Liver (tissue), 9 donors: ENCODE measurements around the gene PHIP. TPM values are rescaled to one million over a fixed set of nuclear protein-coding genes. Genes with fewer than 3 reads are reported as not detected.
A peak's percentile ranks its signal among the peaks of the same experiment; 100 is the strongest.

ENCODE experiments used
- DNase-seq: peaks from one replicate; pipeline ENCODE4 v3.0.0-alpha.2; 2017; ENCODE audit warnings: low spot score
- H3K27ac ChIP-seq, 2 donors: one replicate each; pipeline ENCODE4 v1.7.0; 2013; ENCODE audit warnings: inconsistent platforms in 2 of 2, low read length in 2 of 2, control low read depth in 1 of 2, low read depth in 1 of 2, mild to moderate bottlenecking in 1 of 2
- H3K27me3 ChIP-seq, 4 donors: one replicate each; pipeline versions ENCODE4 v1.6.1 to v1.7.0; 2013; ENCODE audit warnings: low read length in 3 of 4, inconsistent platforms in 1 of 4, mild to moderate bottlenecking in 1 of 4, moderate library complexity in 1 of 4; ENCODE audit not compliant: control insufficient read depth in 4 of 4, insufficient read depth in 4 of 4
- H3K36me3 ChIP-seq, 4 donors: one replicate each; pipeline versions ENCODE4 v1.6.1 to v1.7.0; 2013; ENCODE audit warnings: low read length in 3 of 4, mild to moderate bottlenecking in 3 of 4, low read depth in 1 of 4, moderate library complexity in 1 of 4; ENCODE audit not compliant: control insufficient read depth in 4 of 4, insufficient read depth in 3 of 4
- H3K4me1 ChIP-seq, 4 donors: one replicate each; pipeline versions ENCODE4 v1.6.1 to v1.7.0; 2013; ENCODE audit warnings: low read length in 3 of 4, mild to moderate bottlenecking in 3 of 4, moderate library complexity in 1 of 4; ENCODE audit not compliant: control insufficient read depth in 4 of 4, insufficient read depth in 4 of 4
- H3K4me3 ChIP-seq, 3 donors: one replicate each; pipeline versions ENCODE4 v1.6.1 to v1.7.0; 2013; ENCODE audit warnings: low read length in 3 of 3, control low read depth in 1 of 3, low read depth in 1 of 3, mild to moderate bottlenecking in 1 of 3
- H3K9ac ChIP-seq, 2 donors: one replicate each; pipeline ENCODE4 v1.7.0; 2013; ENCODE audit warnings: low read length in 2 of 2, mild to moderate bottlenecking in 2 of 2, moderate library complexity in 2 of 2, control low read depth in 1 of 2, low read depth in 1 of 2
- H3K9me3 ChIP-seq, 4 donors: one replicate each; pipeline versions ENCODE4 v1.6.1 to v1.7.0; 2013; ENCODE audit warnings: low read length in 3 of 4; ENCODE audit not compliant: control insufficient read depth in 4 of 4
- ATF3 ChIP-seq: IDR thresholded peaks from 2 replicates; pipeline ENCODE4 v1.6.1; 2016; ENCODE audit warnings: antibody characterized with exemption
- EGR1 ChIP-seq, 2 donors: IDR thresholded peaks; 2 replicates each; pipeline ENCODE4 v1.6.1; 2016 to 2018; ENCODE audit warnings: antibody characterized with exemption in 2 of 2, low read depth in 2 of 2
- FOXA1 ChIP-seq: IDR thresholded peaks from 2 replicates; pipeline ENCODE4 v1.6.1; 2016; ENCODE audit warnings: antibody characterized with exemption
- FOXA2 ChIP-seq: IDR thresholded peaks from 2 replicates; pipeline ENCODE4 v1.6.1; 2016; ENCODE audit warnings: antibody characterized with exemption
- GABPA ChIP-seq, 2 donors: IDR thresholded peaks in 1 of 2; conservative IDR thresholded peaks in 1 of 2; 2 replicates each; pipeline ENCODE4 v1.6.1; 2016; ENCODE audit warnings: antibody characterized with exemption in 2 of 2, mild to moderate bottlenecking in 1 of 2, moderate library complexity in 1 of 2
- HNF4A ChIP-seq, 2 donors: conservative IDR thresholded peaks; 2 replicates each; pipeline ENCODE4 v1.6.1; 2016; ENCODE audit warnings: antibody characterized with exemption in 2 of 2, mild to moderate bottlenecking in 2 of 2
- HNF4G ChIP-seq: IDR thresholded peaks from 2 replicates; pipeline ENCODE4 v1.6.1; 2016; ENCODE audit warnings: antibody characterized with exemption
- JUND ChIP-seq, 2 donors: IDR thresholded peaks; 2 replicates each; pipeline ENCODE4 v1.6.1; 2016; ENCODE audit warnings: antibody characterized with exemption in 2 of 2
- NR2F2 ChIP-seq: IDR thresholded peaks from 2 replicates; pipeline ENCODE4 v1.6.1; 2016; ENCODE audit warnings: antibody characterized with exemption
- RAD21 ChIP-seq, 2 donors: IDR thresholded peaks; 2 replicates each; pipeline ENCODE4 v1.6.1; 2016; ENCODE audit warnings: antibody characterized with exemption in 2 of 2, mild to moderate bottlenecking in 2 of 2
- REST ChIP-seq: IDR thresholded peaks from 2 replicates; pipeline ENCODE4 v1.6.1; 2016; ENCODE audit warnings: antibody characterized with exemption, mild to moderate bottlenecking
- RXRA ChIP-seq, 2 donors: IDR thresholded peaks; 2 replicates each; pipeline ENCODE4 v1.6.1; 2017 to 2018; ENCODE audit warnings: antibody characterized with exemption in 2 of 2, mild to moderate bottlenecking in 1 of 2
- SP1 ChIP-seq: IDR thresholded peaks from 2 replicates; pipeline ENCODE4 v1.6.1; 2018; ENCODE audit warnings: antibody characterized with exemption, mild to moderate bottlenecking
- TAF1 ChIP-seq: conservative IDR thresholded peaks from 2 replicates; pipeline ENCODE4 v1.6.1; 2016; ENCODE audit warnings: antibody characterized with exemption, mild to moderate bottlenecking
- YY1 ChIP-seq: IDR thresholded peaks from 2 replicates; pipeline ENCODE4 v1.6.1; 2016; ENCODE audit warnings: antibody characterized with exemption, mild to moderate bottlenecking
- ZBTB33 ChIP-seq: IDR thresholded peaks from 2 replicates; pipeline ENCODE4 v1.6.1; 2016; ENCODE audit warnings: antibody characterized with exemption
- WGBS: extraction: QIAGEN DNeasy Blood & Tissue Kit; methylation state at CpG from one replicate; pipeline ENCODE4 v1.1.7; 2013; 5-methylcytosine and 5-hydroxymethylcytosine counted together
- polyA plus RNA-seq, 2 donors: library from polyadenylated mRNA; stranded (reverse) in 1 of 2; unstranded in 1 of 2; fragments of 200-250 nt in 1 of 2; fragments of >200 nt in 1 of 2; fragmentation: Nextera tagmentation in 1 of 2; extraction: Ambion mirVana in 1 of 2; gene quantifications; one replicate each; pipeline versions ENCODE4 v1.2.1 to v1.2.3, GENCODE V29; 2013 to 2015
- total RNA-seq, 2 donors: library from RNA; depleted of rRNA; stranded (reverse); fragments of >200 nt; gene quantifications; one replicate each; pipeline ENCODE4 v1.2.3, GENCODE V29; 2014
- TF ChIP-seq, protein P1 (sequence below): fragments of 150-350 bp; IDR thresholded peaks from 2 replicates; pipeline ENCODE4 v1.5.1; 2017; ENCODE audit warnings: improper control_type of control experiment, low read depth, low read length; ENCODE audit not compliant: missing input control
- TF ChIP-seq, protein P2 (sequence below): IDR thresholded peaks from 2 replicates; pipeline ENCODE4 v1.6.1; 2016; ENCODE audit warnings: antibody characterized with exemption
- donor health status: healthy.
- donor health status: healthy.
- donor health status: healthy.
- donor health status: healthy.
- donor health status: healthy.

Gene PHIP
- total and polyA plus RNA-seq, 4 donors = 1.6 to 22.4 (median 9.4) TPM

DNA sequence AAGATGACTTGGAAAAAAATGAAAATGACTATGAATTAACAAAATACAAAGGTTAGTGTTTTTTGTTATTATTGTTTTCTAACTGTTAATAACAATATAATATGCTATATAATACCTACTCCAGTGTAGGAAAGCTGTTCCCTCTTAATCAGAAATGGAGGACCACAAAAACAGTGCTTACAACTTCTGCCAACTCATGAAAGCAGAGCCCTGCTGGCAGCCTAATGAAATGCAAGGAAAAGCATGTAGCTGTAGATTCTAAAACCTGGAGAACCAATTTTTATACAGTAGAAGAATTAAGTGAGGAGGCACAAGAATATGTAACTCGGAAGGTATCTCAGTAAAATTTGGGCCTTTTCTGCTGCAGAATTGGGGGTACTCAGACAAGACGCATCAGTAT, 29.4 kb downstream of the PHIP start:
- peaks cover 0 to 10% (median 8%) of the 10 kb centered on the region in 4 donors for H3K36me3 ChIP-seq
- no peak overlapping the region for H3K9ac ChIP-seq
- no peaks in the 10 kb centered on the region for H3K27me3 ChIP-seq
- 96% methylated on average over 2 of the region's 2 CpGs for WGBS
- H3K4me3 ChIP-seq = no peak overlapping the region
- H3K27ac ChIP-seq = no peak overlapping the region
- peaks cover 0 to 1% (median 0%) of the 10 kb centered on the region in 4 donors for H3K9me3 ChIP-seq
- DNase-seq = no peak
- H3K4me1 ChIP-seq = no peaks in the 10 kb centered on the region
- no peak for TF ChIP-seq FOXA1
- TF ChIP-seq RAD21 (IDR thresholded peaks at IDR 0.05) = peak in 1 of 2 donors; percentile 36
- no peak for TF ChIP-seq ATF3
- TF ChIP-seq HNF4A (conservative IDR thresholded peaks at IDR 0.05) = no peak
- TF ChIP-seq, protein P1, sequence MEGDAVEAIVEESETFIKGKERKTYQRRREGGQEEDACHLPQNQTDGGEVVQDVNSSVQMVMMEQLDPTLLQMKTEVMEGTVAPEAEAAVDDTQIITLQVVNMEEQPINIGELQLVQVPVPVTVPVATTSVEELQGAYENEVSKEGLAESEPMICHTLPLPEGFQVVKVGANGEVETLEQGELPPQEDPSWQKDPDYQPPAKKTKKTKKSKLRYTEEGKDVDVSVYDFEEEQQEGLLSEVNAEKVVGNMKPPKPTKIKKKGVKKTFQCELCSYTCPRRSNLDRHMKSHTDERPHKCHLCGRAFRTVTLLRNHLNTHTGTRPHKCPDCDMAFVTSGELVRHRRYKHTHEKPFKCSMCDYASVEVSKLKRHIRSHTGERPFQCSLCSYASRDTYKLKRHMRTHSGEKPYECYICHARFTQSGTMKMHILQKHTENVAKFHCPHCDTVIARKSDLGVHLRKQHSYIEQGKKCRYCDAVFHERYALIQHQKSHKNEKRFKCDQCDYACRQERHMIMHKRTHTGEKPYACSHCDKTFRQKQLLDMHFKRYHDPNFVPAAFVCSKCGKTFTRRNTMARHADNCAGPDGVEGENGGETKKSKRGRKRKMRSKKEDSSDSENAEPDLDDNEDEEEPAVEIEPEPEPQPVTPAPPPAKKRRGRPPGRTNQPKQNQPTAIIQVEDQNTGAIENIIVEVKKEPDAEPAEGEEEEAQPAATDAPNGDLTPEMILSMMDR = peak; percentile 30

DNA sequence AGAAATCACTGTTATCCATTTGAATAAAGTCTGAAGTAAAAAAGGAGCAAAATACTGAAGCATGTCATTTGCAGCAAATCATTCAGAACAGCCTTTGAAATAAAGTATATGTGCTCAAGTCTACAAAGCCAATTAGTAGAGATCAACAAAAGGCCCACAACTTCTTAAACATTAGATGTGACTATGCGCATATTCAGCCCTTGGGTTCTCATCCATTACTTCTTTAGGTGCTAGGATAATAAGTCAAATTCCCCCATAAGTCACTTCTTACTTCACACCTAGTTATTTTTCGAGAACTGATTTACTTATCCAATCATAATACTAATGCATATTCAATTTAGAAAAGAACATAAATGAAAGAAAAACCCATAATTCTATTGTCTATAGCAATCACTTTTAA, 31.0 kb downstream of the PHIP start:
- TF ChIP-seq RXRA (IDR thresholded peaks at IDR 0.05) (no peak), JUND (IDR thresholded peaks at IDR 0.05) (no peak), RAD21 (IDR thresholded peaks at IDR 0.05) (no peak), FOXA1 (no peak), HNF4A (conservative IDR thresholded peaks at IDR 0.05) (no peak)
- Histone ChIP-seq H3K27ac (no peak overlapping the region), H3K4me3 (no peak overlapping the region), H3K9ac (no peak overlapping the region), H3K4me1 (no peaks in the 10 kb centered on the region), H3K36me3 (peaks cover 0 to 6% (median 5%) of the 10 kb centered on the region in 4 donors), H3K9me3 (no peaks in the 10 kb centered on the region), H3K27me3 (no peaks in the 10 kb centered on the region)
- over 99% methylated on average over 2 of the region's 2 CpGs for WGBS
- no peak for DNase-seq

DNA sequence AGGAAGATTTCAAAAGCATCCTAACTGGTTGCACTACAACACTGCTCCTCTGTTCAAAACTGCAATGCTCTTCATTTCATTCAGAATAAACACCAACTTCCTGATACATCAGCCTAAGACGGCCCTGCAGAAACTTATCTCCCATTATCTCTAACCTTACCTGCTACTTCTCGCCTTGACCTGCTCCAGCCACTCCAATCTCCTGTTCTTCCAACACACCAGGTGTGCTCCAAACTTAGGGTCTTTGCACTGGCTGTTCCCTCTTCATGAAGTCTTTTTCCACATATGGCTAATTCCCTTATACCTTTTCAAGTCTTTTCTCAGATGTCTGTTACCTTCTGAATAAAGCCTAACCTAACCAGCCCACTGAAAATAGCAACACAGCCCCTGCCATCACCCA, 32.1 kb downstream of the PHIP start:
- H3K4me3 ChIP-seq = no peak overlapping the region
- DNase-seq = no peak
- no peaks in the 10 kb centered on the region for H3K9me3 ChIP-seq
- H3K9ac ChIP-seq = no peak overlapping the region
- 81% methylated on average over 2 of the region's 2 CpGs for WGBS
- peaks cover 0 to 6% (median 3%) of the 10 kb centered on the region in 4 donors for H3K36me3 ChIP-seq
- H3K27me3 ChIP-seq = no peaks in the 10 kb centered on the region
- no peaks in the 10 kb centered on the region for H3K4me1 ChIP-seq
- H3K27ac ChIP-seq = no peak overlapping the region
- no peak for TF ChIP-seq EGR1 (IDR thresholded peaks at IDR 0.05; ENCODE audit: low read depth in 2 of 2)
- no peak for TF ChIP-seq ATF3
- TF ChIP-seq, protein P2, sequence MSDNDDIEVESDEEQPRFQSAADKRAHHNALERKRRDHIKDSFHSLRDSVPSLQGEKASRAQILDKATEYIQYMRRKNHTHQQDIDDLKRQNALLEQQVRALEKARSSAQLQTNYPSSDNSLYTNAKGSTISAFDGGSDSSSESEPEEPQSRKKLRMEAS = no peak
- no peak for TF ChIP-seq FOXA1
- TF ChIP-seq ZBTB33 = no peak
- TF ChIP-seq YY1 = no peak
- no peak for TF ChIP-seq NR2F2
- TF ChIP-seq HNF4A (conservative IDR thresholded peaks at IDR 0.05) = no peak
- no peak for TF ChIP-seq SP1
- no peak for TF ChIP-seq REST
- no peak for TF ChIP-seq HNF4G
- TF ChIP-seq RXRA (IDR thresholded peaks at IDR 0.05) = no peak
- no peak for TF ChIP-seq JUND (IDR thresholded peaks at IDR 0.05)
- TF ChIP-seq GABPA (IDR thresholded peaks at IDR 0.05 in 1 of 2, conservative IDR thresholded peaks at IDR 0.05 in 1 of 2) = no peak
- TF ChIP-seq, protein P1 = no peak
- no peak for TF ChIP-seq FOXA2
- TF ChIP-seq TAF1 = no peak
